BJ (cell line): ENCODE measurements around the gene TMEM33. TPM values are rescaled to one million over a fixed set of nuclear protein-coding genes. Genes with fewer than 3 reads are reported as not detected.
"Not testable (repeated sequence)": the region's sequence is repeated elsewhere in the genome, so short reads cannot be mapped to it uniquely, and the experiment has no call there.

ENCODE experiments used
- CTCF ChIA-PET: fragments of 350-600 bp; formaldehyde crosslinking; extraction: SDS; loops from one replicate; lab custom pipeline; 2021; ENCODE audit warnings: antibody characterized with exemption, inconsistent platforms; lab: Yijun Ruan, JAX
- POLR2A ChIA-PET: fragments of 300-600 bp; sonication (Branson Sonifier 250); formaldehyde crosslinking; extraction: SDS; loops from one replicate; lab custom pipeline; 2021; ENCODE audit warnings: antibody characterized with exemption; lab: Charles Lee
- DNase-seq: peaks from one replicate; pipeline ENCODE4 v3.0.0-alpha.2; 2011; ENCODE audit warnings: low read depth
- H3K27me3 ChIP-seq: 2 replicates; pipeline ENCODE4 v1.6.0; 2011; ENCODE audit warnings: low read length; ENCODE audit not compliant: control insufficient read depth, insufficient read depth
- H3K36me3 ChIP-seq: 2 replicates; pipeline ENCODE4 v1.5.1; 2011; ENCODE audit warnings: low read length; ENCODE audit not compliant: control insufficient read depth, insufficient read depth
- H3K4me3 ChIP-seq: 2 replicates; pipeline ENCODE4 v1.5.1; 2011; ENCODE audit warnings: low read depth, mild to moderate bottlenecking, control low read depth, low read length
- polyA plus RNA-seq: library from polyadenylated mRNA; depleted of rRNA; stranded (reverse); fragments of >200 nt; gene quantifications from 2 replicates; pipeline ENCODE4 v1.2.3, GENCODE V29; 2011
- TF ChIP-seq, protein P1 (sequence below): IDR thresholded peaks from 2 replicates; pipeline ENCODE4 v1.5.1; 2011; ENCODE audit warnings: low read depth, mild to moderate bottlenecking, control low read depth, inconsistent platforms, low read length, moderate library complexity; ENCODE audit not compliant: insufficient read depth

The TMEM33 gene
- polyA plus RNA-seq, 1 experiment: 39.3 TPM

DNA sequence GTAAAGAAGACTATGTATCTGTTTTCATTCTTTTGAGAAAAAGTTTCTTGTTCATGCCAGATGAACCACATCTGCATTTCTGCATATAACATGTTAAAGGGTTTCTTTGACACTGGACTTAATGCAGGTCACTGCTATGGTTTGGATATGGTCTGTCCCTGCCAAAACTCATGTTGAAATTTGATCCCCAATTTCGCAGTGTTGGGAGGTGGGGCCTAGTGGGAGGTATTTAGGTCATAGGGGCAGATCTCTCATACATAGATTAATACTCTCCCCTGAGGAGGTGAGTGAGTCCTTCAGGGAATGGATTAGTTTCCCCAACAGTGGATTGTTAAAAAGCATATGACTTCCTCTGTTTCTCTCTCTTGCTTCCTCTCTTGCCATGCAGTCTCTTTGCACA is 45.9 kb upstream of the TMEM33 start:
- Histone ChIP-seq H3K36me3 (no peaks in the 10 kb centered on the region), H3K4me3 (no peak overlapping the region), H3K27me3 (peaks cover 27% of the 10 kb centered on the region)
- ChIA-PET CTCF (interaction anchor here (1.0 to 4.7 kb wide), 8 partner anchors 15 to 608 kb away, joined by 3 to 33 read pairs (median 8); no protein-coding TSS in a partner anchor), POLR2A (no interaction called here)
- DNase-seq: no peak
- TF ChIP-seq, protein P1, sequence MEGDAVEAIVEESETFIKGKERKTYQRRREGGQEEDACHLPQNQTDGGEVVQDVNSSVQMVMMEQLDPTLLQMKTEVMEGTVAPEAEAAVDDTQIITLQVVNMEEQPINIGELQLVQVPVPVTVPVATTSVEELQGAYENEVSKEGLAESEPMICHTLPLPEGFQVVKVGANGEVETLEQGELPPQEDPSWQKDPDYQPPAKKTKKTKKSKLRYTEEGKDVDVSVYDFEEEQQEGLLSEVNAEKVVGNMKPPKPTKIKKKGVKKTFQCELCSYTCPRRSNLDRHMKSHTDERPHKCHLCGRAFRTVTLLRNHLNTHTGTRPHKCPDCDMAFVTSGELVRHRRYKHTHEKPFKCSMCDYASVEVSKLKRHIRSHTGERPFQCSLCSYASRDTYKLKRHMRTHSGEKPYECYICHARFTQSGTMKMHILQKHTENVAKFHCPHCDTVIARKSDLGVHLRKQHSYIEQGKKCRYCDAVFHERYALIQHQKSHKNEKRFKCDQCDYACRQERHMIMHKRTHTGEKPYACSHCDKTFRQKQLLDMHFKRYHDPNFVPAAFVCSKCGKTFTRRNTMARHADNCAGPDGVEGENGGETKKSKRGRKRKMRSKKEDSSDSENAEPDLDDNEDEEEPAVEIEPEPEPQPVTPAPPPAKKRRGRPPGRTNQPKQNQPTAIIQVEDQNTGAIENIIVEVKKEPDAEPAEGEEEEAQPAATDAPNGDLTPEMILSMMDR: no peak

DNA sequence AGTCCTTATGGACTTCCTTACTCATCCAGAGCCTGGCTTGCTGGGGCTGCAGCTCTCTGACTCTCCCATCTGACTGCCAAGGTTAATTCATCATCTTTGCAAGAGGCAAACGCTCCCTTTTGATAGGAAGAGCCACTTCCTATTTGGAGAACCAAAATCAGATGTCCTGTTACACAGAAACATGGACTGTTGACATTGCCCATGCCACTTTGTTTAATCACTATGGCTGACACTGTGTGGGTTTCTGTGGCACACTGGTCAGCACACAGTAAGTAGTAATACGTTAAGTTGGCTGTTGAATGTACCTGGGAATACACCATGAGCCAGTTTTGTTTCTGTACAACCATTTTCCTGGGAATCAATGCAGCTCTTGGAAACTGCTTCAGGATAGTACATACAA is 45.1 kb upstream of the TMEM33 start:
- TF ChIP-seq, protein P1: no peak
- peaks cover 24% of the 10 kb centered on the region for H3K27me3 ChIP-seq
- DNase-seq: no peak
- no peaks in the 10 kb centered on the region for H3K36me3 ChIP-seq
- no peak overlapping the region for H3K4me3 ChIP-seq
- POLR2A ChIA-PET: no interaction called here
- CTCF ChIA-PET: interaction anchor here (1.0 to 4.7 kb wide), 7 partner anchors 9 to 228 kb away, joined by 3 to 33 read pairs (median 7); no protein-coding TSS in a partner anchor

DNA sequence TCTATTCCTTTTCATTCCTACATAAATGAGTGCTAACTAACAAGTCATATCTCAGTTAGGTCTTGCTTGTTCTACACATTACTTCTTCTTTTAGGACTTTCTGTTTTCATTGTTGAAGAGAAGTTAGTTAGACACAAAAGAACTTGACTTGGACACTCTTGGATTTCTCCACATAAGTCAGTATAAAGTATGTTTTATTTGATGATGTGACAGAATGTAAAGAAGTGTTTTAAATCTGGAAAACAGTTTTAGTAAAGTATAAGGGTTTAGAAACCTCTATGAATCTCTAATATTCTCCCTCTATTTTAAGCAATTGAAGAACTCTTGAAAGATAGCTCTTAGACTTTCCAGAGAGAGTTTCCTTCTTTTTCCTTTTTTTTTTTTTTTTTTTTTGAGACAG is 38.6 kb upstream of the TMEM33 start:
- Histone ChIP-seq H3K4me3 (no peak overlapping the region), H3K36me3 (no peaks in the 10 kb centered on the region), H3K27me3 (peaks cover 7% of the 10 kb centered on the region)
- POLR2A ChIA-PET: no interaction called here
- DNase-seq: no peak
- TF ChIP-seq, protein P1: no peak
- CTCF ChIA-PET: interaction anchor here (1.0 kb wide), 1 partner anchor 13 kb away, joined by 3 read pairs; no protein-coding TSS in a partner anchor

DNA sequence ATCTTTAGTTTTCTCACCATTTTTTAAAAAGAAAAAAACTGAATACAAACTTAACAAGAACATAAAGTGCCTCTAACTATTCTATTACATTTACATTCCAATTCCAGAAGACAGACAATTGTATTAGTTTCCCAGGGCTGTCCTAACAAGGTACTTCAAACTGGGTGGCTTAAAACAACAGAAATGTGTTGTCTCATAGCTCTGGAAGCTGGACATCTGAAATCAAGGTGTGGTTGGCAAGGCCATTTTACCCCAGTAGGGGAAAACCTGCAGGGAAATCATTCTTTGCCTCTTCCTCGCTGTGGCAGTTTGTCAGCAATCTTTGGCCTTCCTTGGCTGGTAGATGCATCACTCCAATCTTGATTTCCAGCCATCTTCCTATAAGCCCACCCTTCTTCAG is 37.5 kb upstream of the TMEM33 start:
- ChIA-PET POLR2A (no interaction called here), CTCF (no interaction called here)
- peaks cover 6% of the 10 kb centered on the region for H3K27me3 ChIP-seq

DNA sequence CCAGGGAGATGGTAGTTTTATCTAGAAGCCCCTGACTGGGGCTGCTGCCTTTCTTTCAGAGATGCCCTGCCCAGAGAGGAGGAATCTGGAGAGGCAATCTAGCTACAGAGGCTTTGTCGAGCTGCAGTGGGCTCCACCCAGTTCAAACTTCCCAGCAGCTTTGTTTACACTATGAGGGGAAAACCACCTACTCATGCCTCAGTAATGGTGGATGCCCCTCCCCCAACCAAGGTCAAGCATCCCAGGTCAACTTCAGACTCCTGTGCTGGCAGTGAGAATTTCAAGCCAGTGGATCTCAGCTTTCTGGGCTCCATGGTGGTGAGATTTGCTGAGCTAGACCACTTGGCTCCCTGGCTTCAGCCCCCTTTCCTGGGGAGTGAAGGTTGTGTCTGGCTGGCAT is 26.1 kb upstream of the TMEM33 start:
- POLR2A ChIA-PET, DNase-seq, H3K4me3 ChIP-seq, H3K36me3 ChIP-seq, H3K27me3 ChIP-seq, CTCF ChIA-PET: not testable (repeated sequence)

More for the DNA sequence above, 37.5 kb upstream of the TMEM33 start:
- Histone ChIP-seq H3K4me3 (no peak overlapping the region), H3K36me3 (no peaks in the 10 kb centered on the region)
- no peak for DNase-seq
- TF ChIP-seq, protein P1: no peak

DNA sequence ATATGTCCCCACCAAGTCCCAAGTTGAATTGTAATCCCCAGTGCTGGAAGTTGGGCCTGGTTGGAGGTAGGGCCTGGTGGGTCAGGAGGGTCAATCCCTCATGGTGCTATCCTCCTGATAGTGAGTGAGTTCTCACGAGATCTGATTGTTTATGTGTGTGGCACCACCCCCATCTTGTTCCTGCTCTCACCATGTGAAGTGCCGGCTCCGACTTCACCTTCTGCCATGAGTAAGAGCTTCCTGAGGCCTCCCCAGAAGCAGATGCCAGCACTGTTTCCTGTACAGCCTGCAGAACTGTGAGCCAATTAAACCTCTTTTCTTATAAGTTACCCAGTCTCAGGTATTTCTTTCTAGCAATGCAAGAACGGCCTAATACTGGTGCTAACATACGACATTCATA is 22.7 kb upstream of the TMEM33 start:
- CTCF ChIA-PET: no interaction called here
- POLR2A ChIA-PET: no interaction called here
- no peaks in the 10 kb centered on the region for H3K27me3 ChIP-seq
- DNase-seq: no peak
- no peaks in the 10 kb centered on the region for H3K36me3 ChIP-seq
- TF ChIP-seq, protein P1: no peak
- H3K4me3 ChIP-seq: no peak overlapping the region
